ENCODE measurements around the gene RSU1.

Gene RSU1

GRCh38 chr10:16820421-16820820, 3.2 kb upstream of the RSU1 start:
- Histone ChIP-seq H3K36me3 (ENCODE audit: control insufficient read depth, insufficient read depth, low read length) (no peaks in the 10 kb centered on the region), H3K9ac (ENCODE audit: low read depth, low read length) (no peak overlapping the region), H3K27me3 (ENCODE audit: control insufficient read depth, insufficient read depth, low read length) (no peaks in the 10 kb centered on the region), H3K27ac (ENCODE audit: low read depth, low read length) (no peak overlapping the region), H3K4me3 (ENCODE audit: low read depth, low read length) (no peak overlapping the region), H3K9me3 (ENCODE audit: control insufficient read depth, insufficient read depth, low read length) (peaks cover 26% of the 10 kb centered on the region), H3K4me1 (ENCODE audit: control insufficient read depth, insufficient read depth, low read length) (peaks cover 12% of the 10 kb centered on the region)

GRCh38 chr10:16820018-16820417, 2.8 kb upstream of the RSU1 start:
- H3K36me3 ChIP-seq (ENCODE audit: control insufficient read depth, insufficient read depth, low read length), result no peaks in the 10 kb centered on the region
- peaks cover 26% of the 10 kb centered on the region for H3K9me3 ChIP-seq (ENCODE audit: control insufficient read depth, insufficient read depth, low read length)
- H3K4me3 ChIP-seq (ENCODE audit: low read depth, low read length), result no peak overlapping the region
- no peak overlapping the region for H3K9ac ChIP-seq (ENCODE audit: low read depth, low read length)
- H3K27me3 ChIP-seq (ENCODE audit: control insufficient read depth, insufficient read depth, low read length), result no peaks in the 10 kb centered on the region
- H3K4me1 ChIP-seq (ENCODE audit: control insufficient read depth, insufficient read depth, low read length), result peaks cover 12% of the 10 kb centered on the region
- no peak overlapping the region for H3K27ac ChIP-seq (ENCODE audit: low read depth, low read length)

DNA sequence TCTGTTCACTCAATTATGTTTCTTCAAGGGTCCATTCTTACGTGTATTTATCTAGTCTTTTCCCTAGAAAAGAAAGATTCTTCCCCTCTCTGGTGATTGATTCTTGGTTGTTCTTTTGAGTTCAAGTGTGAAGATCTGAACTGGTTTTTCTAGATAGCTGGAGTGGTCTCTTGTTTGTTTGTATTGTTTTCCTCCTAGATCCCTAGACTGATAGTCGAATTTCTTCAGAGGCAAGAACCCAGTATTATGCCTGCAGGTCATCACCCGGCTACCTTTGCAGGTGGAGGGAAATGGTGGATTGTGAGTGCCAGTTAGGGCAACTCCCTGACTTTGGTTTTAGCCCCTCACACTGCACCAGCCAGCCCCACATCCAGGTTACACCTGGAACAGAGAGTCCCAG, 2.2 kb upstream of the RSU1 start:
- Histone ChIP-seq H3K27ac (ENCODE audit: low read depth, low read length) (no peak overlapping the region), H3K4me1 (ENCODE audit: control insufficient read depth, insufficient read depth, low read length) (peaks cover 12% of the 10 kb centered on the region), H3K9me3 (ENCODE audit: control insufficient read depth, insufficient read depth, low read length) (peaks cover 26% of the 10 kb centered on the region), H3K9ac (ENCODE audit: low read depth, low read length) (no peak overlapping the region), H3K4me3 (ENCODE audit: low read depth, low read length) (no peak overlapping the region), H3K36me3 (ENCODE audit: control insufficient read depth, insufficient read depth, low read length) (no peaks in the 10 kb centered on the region), H3K27me3 (ENCODE audit: control insufficient read depth, insufficient read depth, low read length) (no peaks in the 10 kb centered on the region)

- Histone ChIP-seq H3K27me3 (ENCODE audit: control insufficient read depth, insufficient read depth, low read length) (no peaks in the 10 kb centered on the region), H3K9ac (ENCODE audit: low read depth, low read length) (no peak overlapping the region), H3K27ac (ENCODE audit: low read depth, low read length) (no peak overlapping the region), H3K4me3 (ENCODE audit: low read depth, low read length) (no peak overlapping the region), H3K36me3 (ENCODE audit: control insufficient read depth, insufficient read depth, low read length) (no peaks in the 10 kb centered on the region), H3K4me1 (ENCODE audit: control insufficient read depth, insufficient read depth, low read length) (peaks cover 12% of the 10 kb centered on the region), H3K9me3 (ENCODE audit: control insufficient read depth, insufficient read depth, low read length) (peaks cover 26% of the 10 kb centered on the region)
These were observed 1.8 kb upstream of the RSU1 start for GRCh38 chr10:16819026-16819425.

GRCh38 chr10:16816830-16817124, 447 bp downstream of the RSU1 start:
- peak overlapping the region; percentile 76 for H3K27ac ChIP-seq (ENCODE audit: low read depth, low read length)

DNA sequence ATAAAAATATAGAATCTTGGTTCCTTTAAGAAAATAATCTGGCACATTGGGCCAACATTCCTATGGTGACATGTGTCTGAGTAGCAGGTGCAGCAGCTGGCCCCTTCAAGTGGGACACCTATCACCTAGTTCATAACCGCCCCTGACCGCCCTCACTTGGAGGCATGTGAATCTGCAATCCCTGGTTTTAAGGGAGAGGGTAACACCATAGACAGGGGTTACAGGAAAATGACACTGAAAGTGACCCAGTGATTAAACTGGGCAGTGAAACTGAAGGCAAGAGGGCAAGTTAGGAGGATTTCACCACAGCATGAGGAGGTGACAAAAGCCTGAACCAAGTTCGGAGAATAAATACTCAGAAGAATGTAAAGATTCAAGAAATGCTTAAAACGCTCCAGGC, 1.1 kb downstream of the RSU1 start:
- Histone ChIP-seq H3K27ac (ENCODE audit: low read depth, low read length) (no peak overlapping the region), H3K4me3 (ENCODE audit: low read depth, low read length) (peak overlapping the region; percentile 78), H3K27me3 (ENCODE audit: control insufficient read depth, insufficient read depth, low read length) (no peaks in the 10 kb centered on the region), H3K36me3 (ENCODE audit: control insufficient read depth, insufficient read depth, low read length) (peaks cover under 1% of the 10 kb centered on the region; the same call in 1 of the 2 replicates), H3K9me3 (ENCODE audit: control insufficient read depth, insufficient read depth, low read length) (no peaks in the 10 kb centered on the region), H3K4me1 (ENCODE audit: control insufficient read depth, insufficient read depth, low read length) (peaks cover 12% of the 10 kb centered on the region), H3K9ac (ENCODE audit: low read depth, low read length) (no peak overlapping the region)

More at GRCh38 chr10:16816830-16817124, 447 bp downstream of the RSU1 start:
- Histone ChIP-seq H3K9me3 (ENCODE audit: control insufficient read depth, insufficient read depth, low read length) (peaks cover 4% of the 10 kb centered on the region), H3K4me1 (ENCODE audit: control insufficient read depth, insufficient read depth, low read length) (peaks cover 12% of the 10 kb centered on the region), H3K9ac (ENCODE audit: low read depth, low read length) (peak overlapping the region; percentile 58), H3K27me3 (ENCODE audit: control insufficient read depth, insufficient read depth, low read length) (no peaks in the 10 kb centered on the region), H3K4me3 (ENCODE audit: low read depth, low read length) (peak overlapping the region; percentile 78), H3K36me3 (ENCODE audit: control insufficient read depth, insufficient read depth, low read length) (no peaks in the 10 kb centered on the region)

GRCh38 chr10:16814012-16814411, 3.2 kb downstream of the RSU1 start:
- H3K36me3 ChIP-seq (ENCODE audit: control insufficient read depth, insufficient read depth, low read length), result peaks cover 2% of the 10 kb centered on the region; the same call in 1 of the 2 replicates
- no peak overlapping the region for H3K9ac ChIP-seq (ENCODE audit: low read depth, low read length)
- peaks cover 12% of the 10 kb centered on the region for H3K4me1 ChIP-seq (ENCODE audit: control insufficient read depth, insufficient read depth, low read length)
- H3K9me3 ChIP-seq (ENCODE audit: control insufficient read depth, insufficient read depth, low read length), result no peaks in the 10 kb centered on the region
- no peak overlapping the region for H3K27ac ChIP-seq (ENCODE audit: low read depth, low read length)
- no peaks in the 10 kb centered on the region for H3K27me3 ChIP-seq (ENCODE audit: control insufficient read depth, insufficient read depth, low read length)
- no peak overlapping the region for H3K4me3 ChIP-seq (ENCODE audit: low read depth, low read length)

GRCh38 chr10:16812676-16813075, 4.5 kb downstream of the RSU1 start:
- H3K4me3 ChIP-seq (ENCODE audit: low read depth, low read length), result no peak overlapping the region
- H3K4me1 ChIP-seq (ENCODE audit: control insufficient read depth, insufficient read depth, low read length), result peaks cover 7% of the 10 kb centered on the region
- H3K27ac ChIP-seq (ENCODE audit: low read depth, low read length), result no peak overlapping the region

GRCh38 chr10:16811765-16812164, 5.5 kb downstream of the RSU1 start:
- Histone ChIP-seq H3K9me3 (ENCODE audit: control insufficient read depth, insufficient read depth, low read length) (no peaks in the 10 kb centered on the region), H3K36me3 (ENCODE audit: control insufficient read depth, insufficient read depth, low read length) (peaks cover 2% of the 10 kb centered on the region; the same call in 1 of the 2 replicates), H3K9ac (ENCODE audit: low read depth, low read length) (no peak overlapping the region), H3K27me3 (ENCODE audit: control insufficient read depth, insufficient read depth, low read length) (no peaks in the 10 kb centered on the region), H3K27ac (ENCODE audit: low read depth, low read length) (no peak overlapping the region), H3K4me3 (ENCODE audit: low read depth, low read length) (no peak overlapping the region), H3K4me1 (ENCODE audit: control insufficient read depth, insufficient read depth, low read length) (peaks cover 7% of the 10 kb centered on the region)

More at GRCh38 chr10:16812676-16813075, 4.5 kb downstream of the RSU1 start:
- H3K9ac ChIP-seq (ENCODE audit: low read depth, low read length), result no peak overlapping the region
- H3K27me3 ChIP-seq (ENCODE audit: control insufficient read depth, insufficient read depth, low read length), result no peaks in the 10 kb centered on the region
- H3K36me3 ChIP-seq (ENCODE audit: control insufficient read depth, insufficient read depth, low read length), result peaks cover 2% of the 10 kb centered on the region; the same call in 1 of the 2 replicates
- H3K9me3 ChIP-seq (ENCODE audit: control insufficient read depth, insufficient read depth, low read length), result no peaks in the 10 kb centered on the region

DNA sequence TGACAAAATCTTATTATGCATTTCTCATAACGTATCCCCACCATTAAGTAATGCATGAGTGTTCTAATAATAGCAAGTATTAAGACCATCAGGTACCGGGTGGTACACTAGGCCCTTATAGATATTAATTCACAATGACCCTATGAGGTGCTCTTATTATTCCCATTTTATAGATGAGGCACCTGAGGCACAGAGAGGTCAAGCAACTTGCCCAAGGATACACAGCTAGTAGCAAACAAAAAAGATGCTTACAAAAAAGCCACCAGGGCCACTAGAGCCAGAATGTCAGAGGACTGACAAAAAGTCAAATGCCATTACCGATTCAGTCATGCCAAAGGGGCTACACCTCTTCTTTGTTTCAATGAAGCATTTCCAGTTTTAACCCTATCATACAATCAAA, 5.9 kb downstream of the RSU1 start:
- Histone ChIP-seq H3K4me3 (ENCODE audit: low read depth, low read length) (no peak overlapping the region), H3K4me1 (ENCODE audit: control insufficient read depth, insufficient read depth, low read length) (peaks cover 2% of the 10 kb centered on the region), H3K9me3 (ENCODE audit: control insufficient read depth, insufficient read depth, low read length) (no peaks in the 10 kb centered on the region), H3K9ac (ENCODE audit: low read depth, low read length) (no peak overlapping the region), H3K27ac (ENCODE audit: low read depth, low read length) (no peak overlapping the region), H3K36me3 (ENCODE audit: control insufficient read depth, insufficient read depth, low read length) (peaks cover 2% of the 10 kb centered on the region; the same call in 1 of the 2 replicates), H3K27me3 (ENCODE audit: control insufficient read depth, insufficient read depth, low read length) (no peaks in the 10 kb centered on the region)

DNA sequence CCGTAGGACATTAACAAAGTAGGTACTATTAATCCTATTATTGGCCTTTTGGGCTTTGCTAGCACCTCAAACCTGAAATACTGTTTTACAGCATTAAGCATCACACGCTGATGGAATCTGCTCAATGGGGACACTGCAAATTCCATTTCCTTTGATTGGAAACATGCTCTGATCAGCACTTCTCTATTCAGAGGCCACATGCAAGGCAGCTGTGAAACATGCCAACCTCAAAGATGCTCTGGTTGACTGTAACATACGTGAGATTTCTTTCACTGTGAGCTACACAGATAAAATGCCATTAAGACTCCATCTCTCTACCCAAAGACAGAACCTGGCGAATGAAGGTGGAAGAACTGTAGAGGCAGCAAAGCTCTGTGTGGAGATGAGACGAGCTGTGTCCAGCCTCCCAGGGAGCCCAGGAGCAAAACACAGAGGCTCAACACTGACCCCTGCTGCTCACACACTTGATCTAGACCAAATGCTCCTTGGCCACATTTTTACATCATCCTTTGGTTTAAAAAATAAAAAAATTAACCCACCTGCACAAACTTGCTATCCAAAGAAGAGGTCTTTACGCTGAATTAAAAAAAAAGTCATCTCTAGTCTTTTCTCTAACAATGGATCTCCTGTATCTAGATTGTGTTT, 8.0 kb downstream of the RSU1 start:
- Histone ChIP-seq H3K4me1 (ENCODE audit: control insufficient read depth, insufficient read depth, low read length) (no peaks in the 10 kb centered on the region), H3K27ac (ENCODE audit: low read depth, low read length) (no peak overlapping the region), H3K9ac (ENCODE audit: low read depth, low read length) (no peak overlapping the region), H3K4me3 (ENCODE audit: low read depth, low read length) (no peak overlapping the region), H3K36me3 (ENCODE audit: control insufficient read depth, insufficient read depth, low read length) (peaks cover 2% of the 10 kb centered on the region; the same call in 1 of the 2 replicates), H3K27me3 (ENCODE audit: control insufficient read depth, insufficient read depth, low read length) (no peaks in the 10 kb centered on the region), H3K9me3 (ENCODE audit: control insufficient read depth, insufficient read depth, low read length) (no peaks in the 10 kb centered on the region)

Measured in HUES48 (cell line).